Testis (tissue), 3 donors: Measurements from ENCODE around the gene CRADD. TPM values are rescaled to one million over a fixed set of nuclear protein-coding genes. Genes with fewer than 3 reads are reported as not detected.

ENCODE experiments used
- DNase-seq: peaks from one replicate; pipeline ENCODE4 v3.0.0-alpha.2; 2019
- H3K27ac ChIP-seq, 2 donors: fragments of 200-600 bp; sonication (generic); one replicate each; pipeline ENCODE4 v1.5.1; 2019
- H3K27me3 ChIP-seq: fragments of 200-600 bp; sonication (generic); one replicate; pipeline ENCODE4 v1.5.1; 2019
- H3K36me3 ChIP-seq: fragments of 200-600 bp; sonication (generic); one replicate; pipeline ENCODE4 v1.5.1; 2017; ENCODE audit warnings: low read depth; ENCODE audit errors: missing control alignments
- H3K4me1 ChIP-seq: fragments of 200-600 bp; sonication (generic); one replicate; pipeline ENCODE4 v1.5.1; 2019
- H3K4me3 ChIP-seq, 2 donors: fragments of 200-600 bp; sonication (generic); one replicate each; pipeline ENCODE4 v1.5.1; 2017 to 2019
- H3K9me3 ChIP-seq: fragments of 200-600 bp; sonication (generic); one replicate; pipeline ENCODE4 v1.5.1; 2017
- POLR2A ChIP-seq: fragments of 450-650 bp; IDR thresholded peaks from one replicate; pipeline ENCODE4 v1.6.1; 2017; ENCODE audit warnings: antibody characterized with exemption, mild to moderate bottlenecking, moderate library complexity
- WGBS, 2 donors: methylation state at CpG; one replicate each; pipeline ENCODE4 v1.1.5; 2018; 5-methylcytosine and 5-hydroxymethylcytosine counted together
- intact Hi-C: fragments of 100-400 bp; cut with DNase I; formaldehyde crosslinking; loops from one replicate; pipeline ENCODE4 v1.15.1; 2023; ENCODE audit warnings: low total_unique reads
- polyA plus RNA-seq: library from polyadenylated mRNA; stranded (reverse); fragments of 350-450 nt; fragmentation: Illumina TruSeq; extraction: RNeasy Lipid Tissue Mini Kit (QIAGEN cat#74804); gene quantifications from one replicate; pipeline ENCODE4 v1.2.3, GENCODE V29; 2014; ENCODE audit warnings: low read depth, low replicate concordance; ENCODE audit not compliant: insufficient read depth
- total RNA-seq, 2 donors: library from RNA; depleted of rRNA; stranded (reverse); fragments of >200 nt; gene quantifications; one replicate each; pipeline ENCODE4 v1.2.3, GENCODE V29; 2016
- TF ChIP-seq, protein P1 (sequence below), 3 experiments: fragments of 450-650 bp in 2 of 3; fragments of 200-600 bp in 1 of 3; sonication (generic) in 1 of 3; IDR thresholded peaks; one replicate each; pipeline ENCODE4 v1.5.1; 2016 to 2019; ENCODE audit warnings: antibody characterized with exemption in 3 of 3, mild to moderate bottlenecking in 2 of 3, moderate library complexity in 1 of 3

The CRADD gene
- total and polyA plus RNA-seq, 3 donors from 2014 or later = 43.2 to 53.0 (median 46.0) TPM

DNA sequence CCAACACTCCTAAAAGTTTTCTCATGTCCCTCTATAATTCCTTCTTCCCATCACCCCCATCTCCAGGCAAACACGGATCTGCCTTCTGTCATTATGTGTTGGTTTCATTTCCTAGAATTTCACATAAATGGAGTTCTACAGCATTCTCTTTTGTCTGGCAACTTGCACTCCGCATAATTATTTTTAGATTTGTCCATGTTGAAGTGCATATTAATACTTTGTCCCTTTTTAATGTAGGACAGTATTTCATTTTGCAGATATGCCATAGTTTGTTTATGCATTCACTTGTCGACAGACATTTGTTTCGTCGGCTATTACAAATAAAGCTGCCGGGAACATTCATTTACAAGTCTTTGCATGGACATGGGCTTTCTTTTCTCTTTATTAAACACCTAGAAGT lies 150.0 kb downstream of the CRADD start:
- Histone ChIP-seq H3K27me3 (no peaks in the 10 kb centered on the region), H3K9me3 (no peaks in the 10 kb centered on the region), H3K27ac (no peak overlapping the region), H3K36me3 (no peaks in the 10 kb centered on the region), H3K4me1 (peaks cover 11% of the 10 kb centered on the region), H3K4me3 (no peak overlapping the region)
- WGBS, 2 donors = 74 to 81% methylated on average over 6 of the region's 6 CpGs
- intact Hi-C loops = no loop called here
- no peak for TF ChIP-seq POLR2A
- TF ChIP-seq, protein P1, sequence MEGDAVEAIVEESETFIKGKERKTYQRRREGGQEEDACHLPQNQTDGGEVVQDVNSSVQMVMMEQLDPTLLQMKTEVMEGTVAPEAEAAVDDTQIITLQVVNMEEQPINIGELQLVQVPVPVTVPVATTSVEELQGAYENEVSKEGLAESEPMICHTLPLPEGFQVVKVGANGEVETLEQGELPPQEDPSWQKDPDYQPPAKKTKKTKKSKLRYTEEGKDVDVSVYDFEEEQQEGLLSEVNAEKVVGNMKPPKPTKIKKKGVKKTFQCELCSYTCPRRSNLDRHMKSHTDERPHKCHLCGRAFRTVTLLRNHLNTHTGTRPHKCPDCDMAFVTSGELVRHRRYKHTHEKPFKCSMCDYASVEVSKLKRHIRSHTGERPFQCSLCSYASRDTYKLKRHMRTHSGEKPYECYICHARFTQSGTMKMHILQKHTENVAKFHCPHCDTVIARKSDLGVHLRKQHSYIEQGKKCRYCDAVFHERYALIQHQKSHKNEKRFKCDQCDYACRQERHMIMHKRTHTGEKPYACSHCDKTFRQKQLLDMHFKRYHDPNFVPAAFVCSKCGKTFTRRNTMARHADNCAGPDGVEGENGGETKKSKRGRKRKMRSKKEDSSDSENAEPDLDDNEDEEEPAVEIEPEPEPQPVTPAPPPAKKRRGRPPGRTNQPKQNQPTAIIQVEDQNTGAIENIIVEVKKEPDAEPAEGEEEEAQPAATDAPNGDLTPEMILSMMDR (IDR thresholded peaks at IDR 0.05) = no peak
- no peak for DNase-seq

DNA sequence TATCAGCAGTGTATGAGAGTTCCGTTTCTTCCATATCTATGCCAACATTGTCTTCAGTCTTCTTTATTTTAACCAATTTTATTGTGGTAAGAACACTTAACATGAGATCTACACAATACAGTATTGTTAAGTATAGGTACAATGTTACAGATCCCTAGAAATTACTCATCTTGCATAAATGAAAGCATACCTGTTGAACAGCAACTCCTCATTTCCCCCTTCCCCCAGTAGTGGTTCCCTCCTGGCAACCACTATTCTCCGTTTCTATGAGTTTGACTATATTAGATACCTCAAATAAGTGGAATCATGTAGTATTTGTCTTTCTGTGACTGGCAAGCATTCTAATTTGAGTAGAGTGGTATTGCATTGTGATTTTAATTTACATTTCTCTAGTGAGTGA lies 150.5 kb downstream of the CRADD start:
- no peaks in the 10 kb centered on the region for H3K27me3 ChIP-seq
- H3K4me3 ChIP-seq = no peak overlapping the region
- no peaks in the 10 kb centered on the region for H3K36me3 ChIP-seq
- intact Hi-C loops = no loop called here
- no peak for TF ChIP-seq POLR2A
- TF ChIP-seq, protein P1 (IDR thresholded peaks at IDR 0.05) = no peak
- no peaks in the 10 kb centered on the region for H3K9me3 ChIP-seq
- DNase-seq = no peak
- peaks cover 11% of the 10 kb centered on the region for H3K4me1 ChIP-seq
- 88 to 93% methylated on average over 2 of the region's 2 CpGs for WGBS, 2 donors
- H3K27ac ChIP-seq = no peak overlapping the region

DNA sequence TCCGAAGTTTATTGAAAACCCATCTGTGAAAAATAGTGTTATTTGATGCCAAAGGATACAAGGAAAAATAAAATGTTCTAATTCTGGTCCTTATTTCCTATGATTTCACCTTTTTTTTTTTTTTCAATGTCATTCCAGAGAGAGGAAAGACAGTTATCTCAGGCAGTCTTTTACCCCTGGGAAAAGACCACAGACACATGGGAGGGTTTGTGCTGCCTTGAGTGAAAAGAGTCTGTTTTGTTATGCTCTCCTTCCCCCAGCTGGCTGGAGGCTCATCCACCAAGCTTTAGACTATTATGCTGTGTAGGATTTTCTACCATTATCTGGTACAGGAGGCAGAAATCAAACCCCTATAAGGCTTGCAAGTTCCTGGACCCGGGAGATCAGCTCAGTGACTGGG lies 151.8 kb downstream of the CRADD start:
- Histone ChIP-seq H3K4me3 (no peak overlapping the region), H3K27me3 (no peaks in the 10 kb centered on the region), H3K4me1 (peaks cover 6% of the 10 kb centered on the region), H3K27ac (no peak overlapping the region), H3K36me3 (no peaks in the 10 kb centered on the region), H3K9me3 (no peaks in the 10 kb centered on the region)
- intact Hi-C loops = no loop called here
- WGBS, 2 donors = 44 to 58% methylated on average over 2 of the region's 2 CpGs
- no peak for DNase-seq
- TF ChIP-seq, protein P1 (IDR thresholded peaks at IDR 0.05) = no peak
- TF ChIP-seq POLR2A = no peak

DNA sequence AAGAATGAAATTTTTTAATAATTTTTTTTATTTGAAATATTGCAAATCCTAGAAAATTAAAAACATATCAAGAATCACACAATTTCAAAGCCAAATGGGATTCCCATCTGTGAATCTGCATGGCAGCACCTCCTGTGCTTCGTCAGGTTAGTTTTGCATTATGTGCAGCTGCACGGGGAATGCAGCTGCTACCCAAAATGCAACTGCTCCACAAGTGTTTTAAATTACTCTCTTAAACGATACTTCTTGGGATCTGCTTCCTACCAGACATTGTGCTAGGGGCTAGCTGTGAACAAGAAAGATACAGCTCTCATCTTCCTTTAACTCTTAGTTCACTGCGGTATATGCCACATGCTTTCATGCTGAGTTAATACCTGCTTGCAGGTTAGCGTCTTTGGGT lies 154.2 kb downstream of the CRADD start:
- Histone ChIP-seq H3K36me3 (no peaks in the 10 kb centered on the region), H3K4me3 (no peak overlapping the region), H3K9me3 (no peaks in the 10 kb centered on the region), H3K27ac (no peak overlapping the region), H3K4me1 (peaks cover 6% of the 10 kb centered on the region), H3K27me3 (no peaks in the 10 kb centered on the region)
- DNase-seq = no peak
- TF ChIP-seq, protein P1 (IDR thresholded peaks at IDR 0.05) = no peak
- no peak for TF ChIP-seq POLR2A
- intact Hi-C loops = no loop called here
- WGBS, 2 donors = 84 to 87% methylated on average over 5 of the region's 5 CpGs

DNA sequence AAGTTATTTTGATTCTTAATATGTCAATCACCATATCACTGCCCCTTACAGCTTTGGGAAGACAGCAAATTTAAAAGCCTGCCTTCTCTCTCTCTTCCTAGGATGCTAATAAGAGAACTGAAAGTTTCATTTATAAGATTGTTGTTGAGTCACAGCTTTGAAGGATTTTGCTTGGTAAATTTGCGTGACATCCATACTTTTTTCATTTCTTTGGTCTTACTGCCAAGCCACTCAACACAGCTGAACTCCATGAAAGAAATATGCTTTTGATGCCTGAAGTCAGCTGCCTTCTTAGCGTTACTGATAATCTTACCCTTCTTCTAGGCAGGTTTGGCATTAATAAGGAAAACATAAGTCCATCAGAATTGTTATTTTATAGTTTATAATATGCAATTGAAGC lies 155.0 kb downstream of the CRADD start:
- Histone ChIP-seq H3K9me3 (no peaks in the 10 kb centered on the region), H3K36me3 (no peaks in the 10 kb centered on the region), H3K27ac (no peak overlapping the region), H3K4me1 (peaks cover 6% of the 10 kb centered on the region), H3K27me3 (no peaks in the 10 kb centered on the region), H3K4me3 (no peak overlapping the region)
- TF ChIP-seq POLR2A = no peak
- TF ChIP-seq, protein P1 (IDR thresholded peaks at IDR 0.05) = no peak
- no peak for DNase-seq
- WGBS, 2 donors = 80 to 81% methylated on average over 2 of the region's 2 CpGs
- intact Hi-C loops = no loop called here
